ENCODE results near the gene KAZN.

The KAZN gene

GRCh38 chr1:14986168-14986567 is 387.7 kb downstream of the KAZN start:
- no peak for DNase-seq (ENCODE audit: low read depth)
- no peak overlapping the region for H3K4me3 ChIP-seq (ENCODE audit: control insufficient read depth, low read depth, low read length)
- no peak for TF ChIP-seq CTCF (conservative IDR thresholded peaks at IDR 0.05; ENCODE audit: control insufficient read depth, insufficient read depth, low read depth, low read length)

DNA sequence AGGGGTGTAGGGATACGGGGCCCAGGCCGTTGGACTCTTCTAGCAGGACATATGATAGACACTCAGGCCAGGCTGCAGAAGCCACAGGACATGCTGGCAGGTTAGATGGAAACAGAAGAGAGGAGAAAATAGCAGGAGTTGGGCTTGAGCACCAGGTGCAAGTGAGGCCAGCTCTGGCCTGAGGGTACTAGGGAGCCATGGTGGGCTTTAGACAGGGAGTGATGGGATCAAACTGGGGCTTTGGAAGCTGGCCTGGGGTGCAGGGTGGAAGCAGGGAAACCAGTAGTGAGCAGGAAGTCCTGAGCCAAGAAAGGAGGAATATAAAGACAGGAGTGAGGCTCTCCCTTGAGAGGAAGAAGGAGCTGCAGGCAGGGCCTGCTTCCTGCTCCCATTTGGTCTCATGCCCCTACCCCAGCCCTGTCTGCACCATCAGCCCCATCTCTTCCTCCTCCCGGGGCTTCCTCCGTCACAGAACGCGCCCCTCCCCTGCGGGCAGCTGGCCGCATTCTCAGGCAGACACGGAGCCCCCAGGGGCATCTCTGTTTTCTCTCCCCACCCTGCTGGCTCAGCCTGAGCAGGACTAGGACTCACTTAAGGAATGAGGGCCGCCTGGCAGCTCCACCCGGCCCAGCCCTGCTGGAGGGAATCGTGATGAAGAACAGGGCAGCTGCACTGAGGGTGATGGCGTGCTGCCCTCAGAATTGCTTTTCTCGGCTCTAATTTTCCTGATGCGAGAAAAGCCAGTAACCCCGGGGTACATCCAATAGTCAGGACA is 389.5 kb downstream of the KAZN start:
- H3K4me3 ChIP-seq (ENCODE audit: control insufficient read depth, low read depth, low read length) = no peak overlapping the region
- no peak for TF ChIP-seq CTCF (conservative IDR thresholded peaks at IDR 0.05; ENCODE audit: control insufficient read depth, insufficient read depth, low read depth, low read length)
- peak; percentile 13 for DNase-seq (ENCODE audit: low read depth)

- no peak for TF ChIP-seq CTCF (conservative IDR thresholded peaks at IDR 0.05; ENCODE audit: control insufficient read depth, insufficient read depth, low read depth, low read length)
- DNase-seq (ENCODE audit: low read depth) = no peak
- no peak overlapping the region for H3K4me3 ChIP-seq (ENCODE audit: control insufficient read depth, low read depth, low read length)
These were observed 390.2 kb downstream of the KAZN start for GRCh38 chr1:14988636-14989035.

GRCh38 chr1:14989931-14990728 is 391.6 kb downstream of the KAZN start:
- H3K4me3 ChIP-seq (ENCODE audit: control insufficient read depth, low read depth, low read length) = no peak overlapping the region
- no peak for TF ChIP-seq CTCF (conservative IDR thresholded peaks at IDR 0.05; ENCODE audit: control insufficient read depth, insufficient read depth, low read depth, low read length)
- no peak for DNase-seq (ENCODE audit: low read depth)

DNA sequence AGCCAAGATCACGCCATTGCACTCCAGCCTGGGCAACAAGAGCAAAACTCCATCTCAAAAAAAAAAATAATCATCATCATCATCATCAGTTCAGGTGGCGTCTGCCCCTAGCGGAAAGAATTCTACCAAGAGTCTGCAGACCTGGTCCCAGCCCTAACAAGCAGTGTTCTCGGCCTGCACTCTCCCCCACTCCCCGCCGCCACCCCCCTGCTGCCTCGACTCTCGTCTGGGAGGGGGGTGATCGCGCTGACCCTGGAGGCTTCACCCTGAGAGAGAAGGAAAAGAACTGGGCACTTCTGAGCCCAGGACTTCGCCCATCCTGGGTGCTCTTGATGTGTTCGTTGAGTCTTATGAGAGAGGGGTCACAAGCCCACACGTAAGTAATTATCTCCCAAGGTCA is 394.9 kb downstream of the KAZN start:
- no peak overlapping the region for H3K4me3 ChIP-seq (ENCODE audit: control insufficient read depth, low read depth, low read length)
- DNase-seq (ENCODE audit: low read depth) = no peak

DNA sequence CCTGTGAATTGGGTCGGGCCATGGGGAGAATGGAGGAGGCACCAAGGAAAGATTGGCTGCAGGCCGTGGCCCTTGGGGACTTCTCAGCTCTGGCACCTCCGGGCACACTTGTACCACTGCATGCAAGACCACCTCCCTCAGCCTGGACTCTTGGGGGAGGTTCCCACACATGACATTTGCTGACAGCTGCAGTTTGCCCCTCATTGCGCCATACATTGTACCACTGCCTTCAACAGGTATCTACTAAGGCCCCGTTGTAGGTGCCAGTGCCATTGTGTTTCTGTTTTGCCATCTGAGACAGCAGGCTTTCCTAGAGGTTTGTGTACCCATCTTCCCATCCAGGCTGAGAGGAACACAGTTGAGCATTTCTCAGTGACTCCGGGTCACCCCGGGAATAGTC is 395.7 kb downstream of the KAZN start:
- TF ChIP-seq CTCF (conservative IDR thresholded peaks at IDR 0.05; ENCODE audit: control insufficient read depth, insufficient read depth, low read depth, low read length) = no peak
- no peak for DNase-seq (ENCODE audit: low read depth)
- H3K4me3 ChIP-seq (ENCODE audit: control insufficient read depth, low read depth, low read length) = no peak overlapping the region

More for the DNA sequence above, 394.9 kb downstream of the KAZN start:
- no peak for TF ChIP-seq CTCF (conservative IDR thresholded peaks at IDR 0.05; ENCODE audit: control insufficient read depth, insufficient read depth, low read depth, low read length)

All from fibroblast of mammary gland (primary cell).